ENCODE results near the gene CD200.

The CD200 gene

DNA sequence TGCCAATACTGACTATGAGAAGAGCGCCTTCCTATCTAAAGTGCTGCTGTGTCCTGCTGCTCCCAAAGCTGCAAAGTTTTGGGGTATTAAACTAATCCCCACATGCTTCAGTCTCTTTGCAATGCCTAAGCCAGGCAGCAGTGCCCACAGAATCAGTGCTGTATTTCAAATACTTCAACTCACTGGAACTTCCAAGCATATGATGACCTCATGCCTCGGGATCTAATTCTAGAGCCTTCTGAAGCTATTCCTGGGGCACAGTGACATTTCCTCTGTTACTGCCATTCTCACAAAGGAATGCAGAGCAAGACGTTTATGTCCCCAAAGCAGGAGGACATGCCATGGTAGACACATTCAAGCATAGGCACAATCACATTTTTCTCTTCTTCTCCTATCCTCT is 78.5 kb downstream of the CD200 start:
- no peak for TF ChIP-seq POLR2A (IDR thresholded peaks at IDR 0.05; ENCODE audit: low read length)
- TF ChIP-seq GATA1 (IDR thresholded peaks at IDR 0.05; ENCODE audit: low read depth, low read length) = no peak
- DNase-seq = no peak
